Adipocyte (in vitro differentiated cells): Measurements from ENCODE around the gene PLCB4.

Experiments used
- DNase-seq: peaks from one replicate; pipeline ENCODE4 v3.0.0-alpha.2; 2015; ENCODE audit warnings: low read depth
- H3K27me3 ChIP-seq: replicated peaks from 2 replicates; pipeline ENCODE4 v1.7.0; 2013; ENCODE audit warnings: mild to moderate bottlenecking, low read length, moderate library complexity; ENCODE audit not compliant: control insufficient read depth, insufficient read depth
- H3K36me3 ChIP-seq: 2 replicates; pipeline ENCODE4 v1.7.0; 2013; ENCODE audit warnings: low read length, mild to moderate bottlenecking, moderate library complexity; ENCODE audit not compliant: control insufficient read depth, insufficient read depth, severe bottlenecking
- H3K4me1 ChIP-seq: 2 replicates; pipeline ENCODE4 v1.7.0; 2013; ENCODE audit warnings: mild to moderate bottlenecking, low read length, moderate library complexity; ENCODE audit not compliant: control insufficient read depth, insufficient read depth
- H3K4me3 ChIP-seq: 2 replicates; pipeline ENCODE4 v1.7.0; 2013; ENCODE audit warnings: mild to moderate bottlenecking, low read length, moderate library complexity
- H3K9ac ChIP-seq: 2 replicates; pipeline ENCODE4 v1.7.0; 2013; ENCODE audit warnings: mild to moderate bottlenecking, low read length, moderate library complexity
- H3K9me3 ChIP-seq: 2 replicates; pipeline ENCODE4 v1.7.0; 2013; ENCODE audit warnings: mild to moderate bottlenecking, low read length, moderate library complexity; ENCODE audit not compliant: control insufficient read depth

PLCB4 gene

GRCh38 chr20:9068841-9069663, at the start of gene PLCB4:
Gene PLCB4 (plus strand): TSS chr20:9069087. CDS start chr20:9307815, 238,728 bp downstream.
- peaks cover 6% of the 10 kb centered on the region for H3K4me1 ChIP-seq
- H3K27me3 ChIP-seq = no peaks in the 10 kb centered on the region
- H3K9ac ChIP-seq = peak within 1 kb of the TSS; percentile 70
- no peaks in the 10 kb centered on the region for H3K9me3 ChIP-seq
- no peaks in the 10 kb centered on the region for H3K36me3 ChIP-seq
- peak; percentile 72 for DNase-seq
- peak within 1 kb of the TSS; percentile 86 for H3K4me3 ChIP-seq

- H3K9ac ChIP-seq = no peak overlapping the region
- peaks cover 6% of the 10 kb centered on the region for H3K4me1 ChIP-seq
- H3K27me3 ChIP-seq = no peaks in the 10 kb centered on the region
- DNase-seq = no peak
- no peaks in the 10 kb centered on the region for H3K36me3 ChIP-seq
- H3K9me3 ChIP-seq = no peaks in the 10 kb centered on the region
- H3K4me3 ChIP-seq = no peak overlapping the region
Observed at GRCh38 chr20:9019833-9020232, 49.1 kb upstream of the PLCB4 start.

GRCh38 chr20:9021216-9021615, 47.7 kb upstream of the PLCB4 start:
- Histone ChIP-seq H3K9ac (no peak overlapping the region), H3K27me3 (no peaks in the 10 kb centered on the region), H3K4me1 (peaks cover 4% of the 10 kb centered on the region), H3K36me3 (no peaks in the 10 kb centered on the region), H3K9me3 (no peaks in the 10 kb centered on the region), H3K4me3 (no peak overlapping the region)
- DNase-seq = no peak

- DNase-seq = peak; percentile 34
Observed at GRCh38 chr20:9021699-9022098, 47.2 kb upstream of the PLCB4 start.

GRCh38 chr20:9022376-9022775, 46.5 kb upstream of the PLCB4 start:
- H3K9me3 ChIP-seq = no peaks in the 10 kb centered on the region
- H3K4me1 ChIP-seq = peaks cover 4% of the 10 kb centered on the region
- H3K27me3 ChIP-seq = no peaks in the 10 kb centered on the region
- no peaks in the 10 kb centered on the region for H3K36me3 ChIP-seq
- no peak overlapping the region for H3K4me3 ChIP-seq
- DNase-seq = no peak
- H3K9ac ChIP-seq = no peak overlapping the region

More at GRCh38 chr20:9021699-9022098, 47.2 kb upstream of the PLCB4 start:
- Histone ChIP-seq H3K4me1 (peaks cover 4% of the 10 kb centered on the region), H3K9ac (no peak overlapping the region), H3K4me3 (no peak overlapping the region), H3K27me3 (no peaks in the 10 kb centered on the region), H3K9me3 (no peaks in the 10 kb centered on the region), H3K36me3 (no peaks in the 10 kb centered on the region)

GRCh38 chr20:9024606-9025005, 44.3 kb upstream of the PLCB4 start:
- H3K9ac ChIP-seq = no peak overlapping the region
- no peaks in the 10 kb centered on the region for H3K9me3 ChIP-seq
- no peak for DNase-seq
- no peaks in the 10 kb centered on the region for H3K27me3 ChIP-seq
- H3K4me1 ChIP-seq = peaks cover 4% of the 10 kb centered on the region
- no peaks in the 10 kb centered on the region for H3K36me3 ChIP-seq
- H3K4me3 ChIP-seq = no peak overlapping the region

- H3K27me3 ChIP-seq = no peaks in the 10 kb centered on the region
- DNase-seq = no peak
Observed at GRCh38 chr20:9025011-9025410, 43.9 kb upstream of the PLCB4 start.

GRCh38 chr20:9025643-9026042, 43.2 kb upstream of the PLCB4 start:
- no peak overlapping the region for H3K4me3 ChIP-seq

More at GRCh38 chr20:9025011-9025410, 43.9 kb upstream of the PLCB4 start:
- Histone ChIP-seq H3K9me3 (no peaks in the 10 kb centered on the region), H3K4me1 (peaks cover 4% of the 10 kb centered on the region), H3K4me3 (no peak overlapping the region), H3K9ac (no peak overlapping the region), H3K36me3 (no peaks in the 10 kb centered on the region)

GRCh38 chr20:9027626-9028025, 41.3 kb upstream of the PLCB4 start:
- no peaks in the 10 kb centered on the region for H3K27me3 ChIP-seq
- no peak overlapping the region for H3K9ac ChIP-seq
- H3K36me3 ChIP-seq = no peaks in the 10 kb centered on the region
- H3K4me3 ChIP-seq = no peak overlapping the region
- no peaks in the 10 kb centered on the region for H3K9me3 ChIP-seq
- H3K4me1 ChIP-seq = peaks cover 12% of the 10 kb centered on the region
- no peak for DNase-seq

More at GRCh38 chr20:9025643-9026042, 43.2 kb upstream of the PLCB4 start:
- Histone ChIP-seq H3K4me1 (peaks cover 4% of the 10 kb centered on the region), H3K36me3 (no peaks in the 10 kb centered on the region), H3K9ac (no peak overlapping the region), H3K9me3 (no peaks in the 10 kb centered on the region), H3K27me3 (no peaks in the 10 kb centered on the region)
- DNase-seq = peak; percentile 47

GRCh38 chr20:9028419-9028818, 40.5 kb upstream of the PLCB4 start:
- no peak overlapping the region for H3K4me3 ChIP-seq
- peaks cover 12% of the 10 kb centered on the region for H3K4me1 ChIP-seq
- H3K9ac ChIP-seq = no peak overlapping the region
- DNase-seq = no peak
- no peaks in the 10 kb centered on the region for H3K27me3 ChIP-seq
- H3K36me3 ChIP-seq = no peaks in the 10 kb centered on the region
- H3K9me3 ChIP-seq = no peaks in the 10 kb centered on the region

- Histone ChIP-seq H3K4me3 (no peak overlapping the region), H3K27me3 (no peaks in the 10 kb centered on the region), H3K9me3 (no peaks in the 10 kb centered on the region), H3K4me1 (peaks cover 15% of the 10 kb centered on the region), H3K36me3 (no peaks in the 10 kb centered on the region), H3K9ac (no peak overlapping the region)
- peak; percentile 74 for DNase-seq
Observed at GRCh38 chr20:9031991-9032390, 36.9 kb upstream of the PLCB4 start.
